GM12878 (cell line): ENCODE measurements around the gene SDR9C7. TPM values are rescaled to one million over a fixed set of nuclear protein-coding genes. Genes with fewer than 3 reads are reported as not detected.
A peak's percentile ranks its signal among the peaks of the same experiment; 100 is the strongest.
"Not testable (repeated sequence)": the region's sequence is repeated elsewhere in the genome, so short reads cannot be mapped to it uniquely, and the experiment has no call there.

ENCODE experiments used
- ATAC-seq: fragments of 200-7000 bp; cut with Tn5 transposase; 3 replicates; pipeline ENCODE4 v1.9.1; 2020; ENCODE audit warnings: mild to moderate bottlenecking, moderate library complexity
- BruUV-seq: library from RNA; stranded (reverse); fragments of 400-500 nt; replicated peaks from 2 replicates; lab custom pipeline; 2021; lab: Mats Ljungman, UMichigan
- CTCF ChIA-PET: fragments of 300-600 bp; sonication (Branson Sonifier 250); formaldehyde crosslinking; extraction: SDS; loops from one replicate; lab custom pipeline; 2021; ENCODE audit warnings: inconsistent platforms; lab: Yijun Ruan, JAX
- POLR2A ChIA-PET: fragments of 350-600 bp; formaldehyde crosslinking; extraction: SDS; loops from one replicate; lab custom pipeline; 2021; ENCODE audit warnings: inconsistent platforms; lab: Charles Lee
- RAD21 ChIA-PET: fragments of 300-600 bp; sonication (Branson Sonifier 250); formaldehyde crosslinking; loops from one replicate; lab custom pipeline; 2023; ENCODE audit warnings: antibody characterized with exemption; ENCODE audit not compliant: unreplicated experiment; lab: Charles Lee
- SMC1A ChIA-PET: fragments of 300-600 bp; sonication (Branson Sonifier 250); formaldehyde crosslinking; loops from one replicate; lab custom pipeline; 2023; ENCODE audit not compliant: unreplicated experiment, uncharacterized antibody; lab: Charles Lee
- DNase-seq: peaks from one replicate; pipeline ENCODE4 v3.0.0-alpha.2; 2011; ENCODE audit warnings: low read depth, low spot score
- FAIRE-seq: peaks from 3 replicates; lab custom pipeline; 2011; peaks lifted over from hg19 to GRCh38; lab: Jason Lieb, UNC
- H2AFZ ChIP-seq: 2 replicates; pipeline ENCODE4 v1.6.0; 2011; ENCODE audit warnings: low read depth, low read length, control low read depth; ENCODE audit not compliant: control insufficient read depth
- H3K27ac ChIP-seq: 2 replicates; pipeline ENCODE4 v1.5.1; 2011; ENCODE audit warnings: control low read depth; ENCODE audit not compliant: control insufficient read depth, insufficient read depth
- H3K27me3 ChIP-seq, 2 experiments: replicated peaks in 1 of 2; 2 replicates each; pipeline versions ENCODE4 v1.6.0 to v1.6.1; 2011; ENCODE audit warnings: low read length in 1 of 2; ENCODE audit not compliant: control insufficient read depth in 2 of 2, insufficient read depth in 2 of 2
- H3K36me3 ChIP-seq, 2 experiments: 2 replicates each; pipeline ENCODE4 v1.5.1; 2011; ENCODE audit warnings: low read length in 1 of 2; ENCODE audit not compliant: control insufficient read depth in 2 of 2, insufficient read depth in 2 of 2
- H3K4me1 ChIP-seq: 2 replicates; pipeline ENCODE4 v1.6.1; 2011; ENCODE audit warnings: mild to moderate bottlenecking, low read length, moderate library complexity, mixed read lengths; ENCODE audit not compliant: control insufficient read depth, insufficient read depth
- H3K4me2 ChIP-seq: 2 replicates; pipeline ENCODE4 v1.6.0; 2011; ENCODE audit warnings: control low read depth; ENCODE audit not compliant: control insufficient read depth, insufficient read depth
- H3K4me3 ChIP-seq: fragments of 200-600 bp; sonication (generic); 2 replicates; pipeline ENCODE4 v1.5.1; 2016
- H3K79me2 ChIP-seq: 2 replicates; pipeline ENCODE4 v1.6.0; 2011; ENCODE audit warnings: low read length; ENCODE audit not compliant: control insufficient read depth, insufficient read depth
- H3K9ac ChIP-seq: 2 replicates; pipeline ENCODE4 v1.8.0; 2011; ENCODE audit warnings: low read length, control low read depth, mixed read lengths; ENCODE audit not compliant: control insufficient read depth, insufficient read depth
- H3K9me3 ChIP-seq: replicated peaks from 3 replicates; pipeline ENCODE4 v1.5.1; 2011; ENCODE audit warnings: mild to moderate bottlenecking, low read length; ENCODE audit not compliant: control insufficient read depth, insufficient read depth
- H4K20me1 ChIP-seq: 2 replicates; pipeline ENCODE4 v1.6.0; 2011; ENCODE audit not compliant: control insufficient read depth, insufficient read depth
- IKZF2 ChIP-seq, 2 experiments: fragments of 450-650 bp; IDR thresholded peaks; 2 replicates each; pipeline ENCODE4 v1.6.1; 2017; ENCODE audit warnings: mild to moderate bottlenecking in 2 of 2, moderate library complexity in 2 of 2
- NBN ChIP-seq: fragments of 450-650 bp; IDR thresholded peaks from 2 replicates; pipeline ENCODE4 v1.6.1; 2016
- RUNX3 ChIP-seq: IDR thresholded peaks from 2 replicates; pipeline ENCODE4 v1.6.1; 2012; ENCODE audit warnings: low read length, inconsistent platforms
- YBX1 ChIP-seq: fragments of 450-650 bp; IDR thresholded peaks from 2 replicates; pipeline ENCODE4 v1.6.1; 2016; ENCODE audit warnings: antibody characterized with exemption
- WGBS: methylation state at CpG from one replicate; pipeline ENCODE4 v1.1.6; 2016; ENCODE audit warnings: low lambda C conversion rate; ENCODE audit not compliant: insufficient replicate concordance, insufficient coverage; ENCODE audit errors: missing lambda C conversion rate; 5-methylcytosine and 5-hydroxymethylcytosine counted together
- in situ Hi-C: fragments of 300-500 bp; cut with MboI; formaldehyde crosslinking; loops from 9 replicates; pipeline ENCODE4 v1.14.3; 2018; ENCODE audit warnings: mixed read lengths
- intact Hi-C: fragments of 100-400 bp; cut with micrococcal nuclease; formaldehyde crosslinking; loops from one replicate; pipeline ENCODE4 v1.14.2; 2022; ENCODE audit not compliant: unreplicated experiment
- polyA plus RNA-seq, 11 experiments: library from polyadenylated mRNA; depleted of rRNA in 4 of 11; unstranded in 6 of 11; stranded (reverse) in 5 of 11; fragments of >200 nt; fragmentation: Nextera tagmentation in 4 of 11; fragmentation: Illumina TruSeq in 1 of 11; extraction: Ambion mirVana in 4 of 11; extraction: Trizol in 1 of 11; gene quantifications; 1 replicate in 1 of 11; 2 replicates in 10 of 11; pipeline versions ENCODE4 v1.2.1 to v1.2.3, GENCODE V29; 2011 to 2016; ENCODE audit warnings: inconsistent platforms in 2 of 11, missing spikeins in 2 of 11, low read depth in 1 of 11
- total RNA-seq, 4 experiments: library from RNA; depleted of rRNA in 3 of 4; stranded (reverse); fragments of >200 nt in 3 of 4; fragmentation: Illumina TruSeq in 1 of 4; extraction: Trizol in 1 of 4; gene quantifications; 2 replicates each; pipeline versions ENCODE4 v1.2.1 to v1.2.3, GENCODE V29; 2013 to 2021

Gene SDR9C7
- total and polyA plus RNA-seq, 10 of the 15 experiments (the other 5 are each of a cell fraction or from before 2014, with no cell fraction given) = 0.04 TPM; not detected in 9

DNA sequence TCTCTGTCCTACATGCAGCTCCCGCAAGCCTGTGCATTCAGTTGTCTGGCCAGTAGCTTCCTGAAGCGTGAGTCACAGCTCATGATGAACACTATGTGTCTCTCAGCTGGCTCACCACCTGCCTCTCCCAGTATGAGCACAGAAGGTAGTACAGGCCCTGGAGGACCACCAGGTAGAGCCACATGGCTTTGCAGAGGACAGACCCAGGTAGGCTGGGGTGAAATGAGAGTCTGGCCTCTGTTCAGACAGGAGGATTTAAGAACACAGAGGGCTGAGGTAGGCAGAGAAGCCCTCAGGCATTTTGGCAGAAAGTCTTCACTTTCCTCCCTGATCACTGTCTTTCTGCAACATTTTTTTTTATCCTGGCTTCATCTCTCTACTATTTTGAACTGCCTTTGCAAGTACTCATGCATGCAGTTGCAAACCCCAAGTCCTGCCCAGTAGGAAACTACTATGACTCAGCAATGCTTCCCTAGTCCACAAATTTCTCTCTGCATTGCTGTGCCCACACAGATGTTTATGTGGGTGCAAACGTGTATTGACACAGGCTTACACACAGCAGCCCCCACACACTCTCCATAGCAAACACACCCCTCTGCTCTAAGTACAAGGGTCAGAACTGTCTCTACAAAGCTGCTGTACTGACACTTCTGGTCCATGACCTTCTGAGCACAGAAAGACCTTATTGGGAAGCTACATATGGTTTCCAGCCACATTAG lies 7.2 kb upstream of the SDR9C7 start:
- no peak overlapping the region; the same call in 1 of the 2 replicates for H3K4me2 ChIP-seq
- RAD21 ChIA-PET = interaction anchor here (0.5 kb wide), 1 partner anchor 216 kb away, joined by 4 read pairs; no protein-coding TSS in a partner anchor
- peak; percentile 23 for DNase-seq

DNA sequence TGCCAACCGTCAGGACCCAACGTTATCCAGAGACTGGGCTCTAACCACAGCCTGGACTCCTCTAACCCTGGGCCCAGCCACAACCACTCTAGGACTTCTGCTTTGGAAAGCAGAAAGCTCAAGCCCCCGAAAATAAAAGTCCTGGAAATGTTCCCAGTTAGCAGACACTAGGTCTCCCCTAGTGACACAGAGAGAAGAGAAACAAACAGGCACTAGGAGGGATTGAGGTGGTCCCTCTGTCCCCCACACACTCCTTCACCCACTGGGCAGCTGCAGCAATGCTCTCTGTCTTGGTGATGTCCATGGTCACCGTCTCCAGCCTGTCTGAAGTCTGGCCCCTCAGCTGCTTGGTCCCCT lies 6.7 kb upstream of the SDR9C7 start:
- H3K4me2 ChIP-seq, CTCF ChIA-PET, H3K27ac ChIP-seq, H2AFZ ChIP-seq, H3K27me3 ChIP-seq, H3K36me3 ChIP-seq, H3K79me2 ChIP-seq, in situ Hi-C loops, intact Hi-C loops, H3K9me3 ChIP-seq, POLR2A ChIA-PET, H3K4me3 ChIP-seq, BruUV-seq, H4K20me1 ChIP-seq, ATAC-seq, SMC1A ChIA-PET, H3K4me1 ChIP-seq, FAIRE-seq, H3K9ac ChIP-seq, DNase-seq: not testable (repeated sequence)
- RAD21 ChIA-PET = interaction anchor here (0.5 kb wide), 1 partner anchor 215 kb away, joined by 4 read pairs; no protein-coding TSS in a partner anchor
- no CpG with 5 or more reads among the region's 4 CpGs for WGBS

More for the DNA sequence above, 7.2 kb upstream of the SDR9C7 start:
- no peak overlapping the region for H2AFZ ChIP-seq
- H3K9ac ChIP-seq = no peak overlapping the region
- in situ Hi-C loops (no loop called here), intact Hi-C loops (no loop called here)
- no peaks in the 10 kb centered on the region for H3K79me2 ChIP-seq
- no peaks in the 10 kb centered on the region; the same call in 2 of the 3 replicates for H3K9me3 ChIP-seq
- H3K27me3 ChIP-seq = no peaks in the 10 kb centered on the region; a peak in 1 of 4 replicates
- no peak for TF ChIP-seq NBN
- no peak for TF ChIP-seq YBX1
- TF ChIP-seq IKZF2 (IDR thresholded peaks at IDR 0.05) = 0 out of 4 replicates have a peak, but pooled peaks have one; percentile 15 to 22
- TF ChIP-seq RUNX3 = peak; percentile 46; the same call in 1 of the 2 replicates
- no peaks in the 10 kb centered on the region for H4K20me1 ChIP-seq
- H3K4me1 ChIP-seq = peaks cover 6% of the 10 kb centered on the region; the same call in 1 of the 2 replicates
- WGBS = 4% methylated on average over 2 of the region's 3 CpGs
- FAIRE-seq (no peak), ATAC-seq (peak; percentile 51)
- ChIA-PET POLR2A (no interaction called here), SMC1A (no interaction called here), CTCF (no interaction called here)
- H3K4me3 ChIP-seq = no peak overlapping the region
- no peaks in the 10 kb centered on the region for H3K36me3 ChIP-seq
- no TSS peak for BruUV-seq
- H3K27ac ChIP-seq = no peak overlapping the region
